Measurements from ENCODE around the gene SV2C.

Gene SV2C

GRCh38 chr5:76137887-76138542, 54.8 kb downstream of the SV2C start:
- no peak overlapping the region for H3K9ac ChIP-seq
- no peaks in the 10 kb centered on the region for H3K36me3 ChIP-seq (ENCODE audit: control insufficient read depth, insufficient read depth, low read length)
- H2AFZ ChIP-seq, result no peak overlapping the region
- no peaks in the 10 kb centered on the region for H3K9me3 ChIP-seq (ENCODE audit: control insufficient read depth, low read length)
- H3K27me3 ChIP-seq (ENCODE audit: control insufficient read depth, insufficient read depth, low read length), result no peaks in the 10 kb centered on the region
- H3K4me3 ChIP-seq (ENCODE audit: low read depth, low read length), result no peak overlapping the region
- H3K4me2 ChIP-seq (ENCODE audit: low read length), result no peak overlapping the region
- no peaks in the 10 kb centered on the region for H3K4me1 ChIP-seq
- no peaks in the 10 kb centered on the region for H3K79me2 ChIP-seq
- H3K27ac ChIP-seq, result no peak overlapping the region
- TF ChIP-seq CTCF (IDR thresholded peaks at IDR 0.05), result no peak

- Histone ChIP-seq H3K4me1 (no peaks in the 10 kb centered on the region), H3K79me2 (no peaks in the 10 kb centered on the region), H3K36me3 (ENCODE audit: control insufficient read depth, insufficient read depth, low read length) (no peaks in the 10 kb centered on the region), H3K4me3 (ENCODE audit: low read depth, low read length) (no peak overlapping the region), H3K9ac (no peak overlapping the region), H2AFZ (no peak overlapping the region), H3K27ac (no peak overlapping the region), H3K4me2 (ENCODE audit: low read length) (no peak overlapping the region), H3K27me3 (ENCODE audit: control insufficient read depth, insufficient read depth, low read length) (no peaks in the 10 kb centered on the region), H3K9me3 (ENCODE audit: control insufficient read depth, low read length) (no peaks in the 10 kb centered on the region)
- no peak for TF ChIP-seq CTCF (IDR thresholded peaks at IDR 0.05)
Measured at GRCh38 chr5:76143884-76144283, 60.7 kb downstream of the SV2C start.

GRCh38 chr5:76144513-76145274, 61.5 kb downstream of the SV2C start:
- Histone ChIP-seq H2AFZ (no peak overlapping the region), H3K27me3 (ENCODE audit: control insufficient read depth, insufficient read depth, low read length) (no peaks in the 10 kb centered on the region), H3K9me3 (ENCODE audit: control insufficient read depth, low read length) (no peaks in the 10 kb centered on the region), H3K4me1 (no peaks in the 10 kb centered on the region), H3K9ac (no peak overlapping the region), H3K4me2 (ENCODE audit: low read length) (no peak overlapping the region), H3K27ac (no peak overlapping the region), H3K36me3 (ENCODE audit: control insufficient read depth, insufficient read depth, low read length) (no peaks in the 10 kb centered on the region), H3K79me2 (no peaks in the 10 kb centered on the region), H3K4me3 (ENCODE audit: low read depth, low read length) (no peak overlapping the region)
- TF ChIP-seq CTCF (IDR thresholded peaks at IDR 0.05), result no peak

GRCh38 chr5:76145945-76146344, 62.8 kb downstream of the SV2C start:
- Histone ChIP-seq H3K4me2 (ENCODE audit: low read length) (no peak overlapping the region), H2AFZ (no peak overlapping the region), H3K27me3 (ENCODE audit: control insufficient read depth, insufficient read depth, low read length) (no peaks in the 10 kb centered on the region), H3K4me3 (ENCODE audit: low read depth, low read length) (no peak overlapping the region), H3K4me1 (no peaks in the 10 kb centered on the region), H3K27ac (no peak overlapping the region), H3K79me2 (no peaks in the 10 kb centered on the region), H3K9ac (no peak overlapping the region), H3K36me3 (ENCODE audit: control insufficient read depth, insufficient read depth, low read length) (no peaks in the 10 kb centered on the region), H3K9me3 (ENCODE audit: control insufficient read depth, low read length) (no peaks in the 10 kb centered on the region)
- no peak for TF ChIP-seq CTCF (IDR thresholded peaks at IDR 0.05)
